Panc1 (cell line): ENCODE results near the gene TMEM95. TPM values are rescaled to one million over a fixed set of nuclear protein-coding genes. Genes with fewer than 3 reads are reported as not detected.

Experiments used
- ATAC-seq: fragments of 200-7000 bp; cut with Tn5 transposase; 2 replicates; pipeline ENCODE4 v1.9.1; 2020; ENCODE audit warnings: mild to moderate bottlenecking, moderate library complexity
- BruUV-seq: library from RNA; stranded (reverse); fragments of 400-500 nt; replicated peaks from 2 replicates; lab custom pipeline; 2021; lab: Mats Ljungman, UMichigan
- CTCF ChIA-PET: fragments of 300-600 bp; sonication (Branson Sonifier 250); formaldehyde crosslinking; loops from one replicate; lab custom pipeline; 2022; ENCODE audit warnings: antibody characterized with exemption; lab: Charles Lee
- POLR2A ChIA-PET: fragments of 300-600 bp; sonication (Branson Sonifier 250); formaldehyde crosslinking; loops from one replicate; lab custom pipeline; 2022; ENCODE audit warnings: antibody characterized with exemption; lab: Charles Lee
- DNase-seq: peaks from one replicate; pipeline ENCODE4 v3.0.0-alpha.2; 2010; ENCODE audit warnings: low read depth, low spot score
- H3K27ac ChIP-seq: 2 replicates; pipeline ENCODE4 v1.5.1; 2011; ENCODE audit warnings: mild to moderate bottlenecking, low read length, inconsistent platforms
- H3K27me3 ChIP-seq: fragments of 200-500 bp; sonication (Bioruptor generic); 2 replicates; pipeline ENCODE4 v1.6.0; 2014; ENCODE audit warnings: low read length, inconsistent platforms; ENCODE audit not compliant: control insufficient read depth, insufficient read depth
- H3K36me3 ChIP-seq: fragments of 200-500 bp; sonication (Bioruptor generic); 2 replicates; pipeline ENCODE4 v1.5.1; 2014; ENCODE audit warnings: inconsistent platforms, mild to moderate bottlenecking, low read length, moderate library complexity; ENCODE audit not compliant: control insufficient read depth, insufficient read depth
- H3K4me1 ChIP-seq: 2 replicates; pipeline ENCODE4 v1.5.1; 2011; ENCODE audit warnings: inconsistent platforms, mild to moderate bottlenecking, low read length, moderate library complexity; ENCODE audit not compliant: control insufficient read depth, insufficient read depth
- H3K4me3 ChIP-seq, 2 experiments: 2 replicates each; pipeline ENCODE4 v1.5.1; 2011 to 2012; ENCODE audit warnings: low read depth in 2 of 2, low read length in 2 of 2, mild to moderate bottlenecking in 2 of 2, inconsistent platforms in 1 of 2, moderate library complexity in 1 of 2
- H3K9me3 ChIP-seq: fragments of 200-500 bp; sonication (Bioruptor generic); 2 replicates; pipeline ENCODE4 v1.5.1; 2014; ENCODE audit warnings: low read depth, mild to moderate bottlenecking, inconsistent platforms, low read length, moderate library complexity; ENCODE audit not compliant: control insufficient read depth, insufficient read depth
- POLR2AphosphoS5 ChIP-seq: IDR thresholded peaks from 2 replicates; pipeline ENCODE4 v1.6.1; 2012; ENCODE audit warnings: mild to moderate bottlenecking, low read depth, low read length, moderate library complexity
- SIN3A ChIP-seq: IDR thresholded peaks from 2 replicates; pipeline ENCODE4 v1.6.1; 2012; ENCODE audit warnings: low read depth, mild to moderate bottlenecking, low read length, moderate library complexity, borderline replicate concordance; ENCODE audit not compliant: insufficient read depth
- TCF7L2 ChIP-seq: IDR thresholded peaks from 2 replicates; pipeline ENCODE4 v1.6.1; 2011; ENCODE audit warnings: mild to moderate bottlenecking, low read depth, low read length, inconsistent platforms
- in situ Hi-C: cut with HindIII; loops from 2 replicates; pipeline ENCODE4 v1.10.0; 2016; ENCODE audit warnings: low sequenced_read_pairs, low pct_unique_long_range_greater_than_20kb
- intact Hi-C: fragments of 100-400 bp; cut with micrococcal nuclease; formaldehyde crosslinking; loops from one replicate; pipeline ENCODE4 v1.10.0; 2022; ENCODE audit not compliant: unreplicated experiment
- total RNA-seq: library from RNA; stranded (reverse); gene quantifications from one replicate; pipeline ENCODE4 v1.2.1, GENCODE V29; 2021; ENCODE audit not compliant: unreplicated experiment
- TF ChIP-seq, protein P1 (sequence below), 2 experiments: IDR thresholded peaks; 2 replicates each; pipeline ENCODE4 v1.6.1; 2011 to 2012; ENCODE audit warnings: low read depth in 2 of 2, control low read depth in 1 of 2, low read length in 1 of 2, mild to moderate bottlenecking in 1 of 2, moderate library complexity in 1 of 2; ENCODE audit not compliant: insufficient read depth in 1 of 2
- TF ChIP-seq, protein P2 (sequence below): fragments of 450-650 bp; IDR thresholded peaks from 2 replicates; pipeline ENCODE4 v1.5.1; 2017; ENCODE audit warnings: mild to moderate bottlenecking

Gene TMEM95
- total RNA-seq, 1 experiment from 2014 or later: not detected

DNA sequence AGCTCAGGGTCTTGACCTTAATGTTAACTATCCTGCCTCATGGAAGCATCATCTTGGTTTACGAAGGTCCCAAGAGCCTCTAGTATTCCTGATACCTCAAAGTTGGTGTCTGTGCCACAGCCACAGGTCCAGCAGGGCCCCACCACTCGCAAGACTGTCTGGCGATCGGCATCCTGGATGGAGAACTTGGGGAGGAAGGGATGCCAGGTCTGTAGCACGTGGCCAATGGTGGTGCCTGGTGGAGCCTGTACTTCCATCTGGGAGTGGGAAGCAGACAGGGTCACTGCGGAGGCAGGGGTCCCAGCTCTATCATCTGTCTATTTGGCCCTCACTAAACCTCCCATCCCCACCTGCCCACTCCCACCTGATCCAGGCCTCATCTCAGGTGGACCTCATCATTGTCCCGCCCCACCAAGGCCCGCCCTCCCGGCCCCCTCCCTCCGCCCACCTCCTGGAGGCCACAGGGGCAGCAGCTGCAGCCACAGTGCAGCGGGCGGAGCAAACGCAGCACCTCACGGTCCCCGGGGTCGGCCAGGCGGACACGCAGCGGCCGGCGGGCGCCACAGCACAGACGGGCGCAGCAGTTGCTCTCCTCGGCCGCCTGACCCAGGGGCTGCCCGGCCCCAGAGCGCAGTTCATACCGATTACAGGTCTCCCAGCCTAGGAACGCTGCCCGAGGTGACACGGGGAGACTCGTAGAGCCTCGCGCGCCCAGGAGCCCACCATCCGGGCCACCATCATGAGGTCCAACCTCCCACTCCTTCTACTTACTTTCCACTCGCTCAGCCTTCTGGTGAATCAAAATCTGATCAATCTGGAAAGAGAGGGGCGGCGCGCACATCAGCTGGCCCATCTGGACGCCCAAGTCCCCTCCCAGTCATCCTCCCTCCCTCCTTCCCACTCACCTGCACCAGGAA is 38.0 kb downstream of the TMEM95 start:
- Histone ChIP-seq H3K27ac (peak overlapping the region; percentile 73; the same call in 1 of the 2 replicates), H3K4me3 (peak overlapping the region; percentile 71 to 82), H3K9me3 (no peaks in the 10 kb centered on the region), H3K4me1 (no peaks in the 10 kb centered on the region), H3K36me3 (no peaks in the 10 kb centered on the region), H3K27me3 (no peaks in the 10 kb centered on the region)
- ChIA-PET CTCF (no interaction called here), POLR2A (no interaction called here)
- in situ Hi-C loops: no loop called here
- TF ChIP-seq, protein P1, sequence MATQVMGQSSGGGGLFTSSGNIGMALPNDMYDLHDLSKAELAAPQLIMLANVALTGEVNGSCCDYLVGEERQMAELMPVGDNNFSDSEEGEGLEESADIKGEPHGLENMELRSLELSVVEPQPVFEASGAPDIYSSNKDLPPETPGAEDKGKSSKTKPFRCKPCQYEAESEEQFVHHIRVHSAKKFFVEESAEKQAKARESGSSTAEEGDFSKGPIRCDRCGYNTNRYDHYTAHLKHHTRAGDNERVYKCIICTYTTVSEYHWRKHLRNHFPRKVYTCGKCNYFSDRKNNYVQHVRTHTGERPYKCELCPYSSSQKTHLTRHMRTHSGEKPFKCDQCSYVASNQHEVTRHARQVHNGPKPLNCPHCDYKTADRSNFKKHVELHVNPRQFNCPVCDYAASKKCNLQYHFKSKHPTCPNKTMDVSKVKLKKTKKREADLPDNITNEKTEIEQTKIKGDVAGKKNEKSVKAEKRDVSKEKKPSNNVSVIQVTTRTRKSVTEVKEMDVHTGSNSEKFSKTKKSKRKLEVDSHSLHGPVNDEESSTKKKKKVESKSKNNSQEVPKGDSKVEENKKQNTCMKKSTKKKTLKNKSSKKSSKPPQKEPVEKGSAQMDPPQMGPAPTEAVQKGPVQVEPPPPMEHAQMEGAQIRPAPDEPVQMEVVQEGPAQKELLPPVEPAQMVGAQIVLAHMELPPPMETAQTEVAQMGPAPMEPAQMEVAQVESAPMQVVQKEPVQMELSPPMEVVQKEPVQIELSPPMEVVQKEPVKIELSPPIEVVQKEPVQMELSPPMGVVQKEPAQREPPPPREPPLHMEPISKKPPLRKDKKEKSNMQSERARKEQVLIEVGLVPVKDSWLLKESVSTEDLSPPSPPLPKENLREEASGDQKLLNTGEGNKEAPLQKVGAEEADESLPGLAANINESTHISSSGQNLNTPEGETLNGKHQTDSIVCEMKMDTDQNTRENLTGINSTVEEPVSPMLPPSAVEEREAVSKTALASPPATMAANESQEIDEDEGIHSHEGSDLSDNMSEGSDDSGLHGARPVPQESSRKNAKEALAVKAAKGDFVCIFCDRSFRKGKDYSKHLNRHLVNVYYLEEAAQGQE (IDR thresholded peaks at IDR 0.05; ENCODE audit: insufficient read depth in 1 of 2, low read depth in 2 of 2, low read length in 1 of 2): no peak
- TF ChIP-seq POLR2AphosphoS5 (no peak), TCF7L2 (no peak), SIN3A (no peak)
- TF ChIP-seq, protein P2, sequence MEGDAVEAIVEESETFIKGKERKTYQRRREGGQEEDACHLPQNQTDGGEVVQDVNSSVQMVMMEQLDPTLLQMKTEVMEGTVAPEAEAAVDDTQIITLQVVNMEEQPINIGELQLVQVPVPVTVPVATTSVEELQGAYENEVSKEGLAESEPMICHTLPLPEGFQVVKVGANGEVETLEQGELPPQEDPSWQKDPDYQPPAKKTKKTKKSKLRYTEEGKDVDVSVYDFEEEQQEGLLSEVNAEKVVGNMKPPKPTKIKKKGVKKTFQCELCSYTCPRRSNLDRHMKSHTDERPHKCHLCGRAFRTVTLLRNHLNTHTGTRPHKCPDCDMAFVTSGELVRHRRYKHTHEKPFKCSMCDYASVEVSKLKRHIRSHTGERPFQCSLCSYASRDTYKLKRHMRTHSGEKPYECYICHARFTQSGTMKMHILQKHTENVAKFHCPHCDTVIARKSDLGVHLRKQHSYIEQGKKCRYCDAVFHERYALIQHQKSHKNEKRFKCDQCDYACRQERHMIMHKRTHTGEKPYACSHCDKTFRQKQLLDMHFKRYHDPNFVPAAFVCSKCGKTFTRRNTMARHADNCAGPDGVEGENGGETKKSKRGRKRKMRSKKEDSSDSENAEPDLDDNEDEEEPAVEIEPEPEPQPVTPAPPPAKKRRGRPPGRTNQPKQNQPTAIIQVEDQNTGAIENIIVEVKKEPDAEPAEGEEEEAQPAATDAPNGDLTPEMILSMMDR: no peak
- no peak for DNase-seq
- no TSS peak for BruUV-seq
- no peak for ATAC-seq
- intact Hi-C loops: no loop called here

DNA sequence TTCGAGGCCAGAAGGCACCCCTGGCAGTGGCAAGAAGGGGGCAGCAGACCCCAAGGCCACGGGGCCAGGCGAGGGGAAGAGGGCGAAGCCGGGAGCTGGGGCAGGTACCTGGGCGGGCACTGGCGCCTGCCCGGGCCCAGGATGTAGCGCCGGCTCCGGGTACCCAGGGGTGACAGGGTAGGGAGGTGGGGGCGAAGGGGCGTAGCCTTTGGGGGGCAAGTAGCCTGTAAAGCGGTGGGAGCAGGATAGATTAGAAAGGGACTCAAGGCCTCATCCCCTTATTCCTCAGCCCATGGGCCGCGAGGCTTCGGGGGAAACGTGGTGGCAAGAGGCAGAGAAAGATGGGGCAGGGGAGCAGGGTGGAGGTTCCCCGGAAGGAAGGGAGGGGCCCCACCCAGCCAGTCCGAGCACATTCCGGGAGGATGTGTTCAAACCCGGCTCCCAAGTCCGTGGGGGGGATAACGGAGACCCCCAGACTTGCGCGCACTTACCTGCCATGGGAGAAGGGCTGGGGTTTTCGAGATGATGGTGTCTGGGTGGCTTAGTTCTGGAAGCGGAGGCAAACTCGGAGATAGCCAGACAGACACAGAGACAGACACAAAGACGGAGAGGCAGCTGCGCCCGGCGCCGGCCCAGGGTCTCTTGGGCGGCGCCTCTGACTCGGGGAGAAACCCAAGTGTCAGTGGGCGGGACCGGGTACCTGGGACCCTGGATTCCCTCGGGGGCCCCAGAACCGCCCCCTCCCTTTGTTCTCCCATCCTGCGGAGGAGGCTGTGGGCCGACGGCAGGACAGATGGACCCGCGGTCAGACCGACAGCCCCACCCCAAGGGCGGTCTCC is 38.9 kb downstream of the TMEM95 start:
- Histone ChIP-seq H3K27me3 (no peaks in the 10 kb centered on the region), H3K4me1 (no peaks in the 10 kb centered on the region), H3K9me3 (no peaks in the 10 kb centered on the region), H3K27ac (peak overlapping the region; percentile 73), H3K4me3 (peak overlapping the region; percentile 71 to 82), H3K36me3 (no peaks in the 10 kb centered on the region)
- DNase-seq: no peak
- ChIA-PET POLR2A (interaction anchor here (0.6 kb wide), 2 partner anchors 12 to 42 kb away, joined by 3 read pairs; partner anchors contain the start of gene TMEM102), CTCF (interaction anchor here (0.7 kb wide), 1 partner anchor 38 kb away, joined by 4 read pairs; no protein-coding TSS in a partner anchor)
- ATAC-seq: peak; percentile 52
- intact Hi-C loops (no loop called here), in situ Hi-C loops (no loop called here)
- TF ChIP-seq, protein P2: no peak
- 0 out of 2 replicates have a peak, but pooled peaks have one; percentile 49 for TF ChIP-seq SIN3A
- no TSS peak for BruUV-seq
